A673 (cell line): Measurements from ENCODE around the gene TRRAP. TPM values are rescaled to one million over a fixed set of nuclear protein-coding genes. Genes with fewer than 3 reads are reported as not detected.

ENCODE experiments used
- BruUV-seq: library from RNA; stranded (reverse); fragments of 400-500 nt; replicated peaks from 2 replicates; lab custom pipeline; 2021; lab: Mats Ljungman, UMichigan
- CTCF ChIA-PET: fragments of 300-600 bp; sonication (Branson Sonifier 250); formaldehyde crosslinking; loops from one replicate; lab custom pipeline; 2022; ENCODE audit warnings: antibody characterized with exemption; lab: Charles Lee
- POLR2A ChIA-PET: fragments of 300-600 bp; sonication (Branson Sonifier 250); formaldehyde crosslinking; loops from one replicate; lab custom pipeline; 2022; ENCODE audit warnings: antibody characterized with exemption; ENCODE audit not compliant: low non-redundant PET; lab: Charles Lee
- DNase-seq: peaks from one replicate; pipeline ENCODE4 v3.0.0-alpha.2; 2015; ENCODE audit warnings: low spot score
- H3K27ac ChIP-seq: fragments of 200-600 bp; sonication (generic); 2 replicates; pipeline ENCODE4 v1.5.1; 2016; ENCODE audit warnings: mixed run types, low read depth, mild to moderate bottlenecking, mixed read lengths, antibody characterized with exemption, low read length; ENCODE audit not compliant: poor library complexity, severe bottlenecking
- H3K27me3 ChIP-seq: fragments of 200-600 bp; sonication (generic); replicated peaks from 2 replicates; pipeline ENCODE4 v1.6.1; 2017; ENCODE audit warnings: mixed run types, low read depth, mild to moderate bottlenecking, mixed read lengths, antibody characterized with exemption, low read length; ENCODE audit not compliant: insufficient read depth, poor library complexity
- H3K36me3 ChIP-seq: fragments of 200-600 bp; sonication (generic); 2 replicates; pipeline ENCODE4 v1.6.1; 2016; ENCODE audit warnings: mixed run types, mild to moderate bottlenecking, mixed read lengths, antibody characterized with exemption, low read length; ENCODE audit not compliant: insufficient read depth, poor library complexity, severe bottlenecking
- H3K4me1 ChIP-seq: fragments of 200-600 bp; sonication (generic); 2 replicates; pipeline ENCODE4 v1.6.1; 2017; ENCODE audit warnings: mixed run types, mild to moderate bottlenecking, mixed read lengths, antibody characterized with exemption, low read length; ENCODE audit not compliant: insufficient read depth, poor library complexity, severe bottlenecking
- H3K4me3 ChIP-seq: fragments of 200-600 bp; sonication (generic); 2 replicates; pipeline ENCODE4 v1.5.1; 2016; ENCODE audit warnings: low read depth, mixed run types, mild to moderate bottlenecking, mixed read lengths, low read length; ENCODE audit not compliant: poor library complexity, severe bottlenecking
- H3K9me3 ChIP-seq: fragments of 200-600 bp; sonication (generic); 2 replicates; pipeline ENCODE4 v1.6.1; 2016; ENCODE audit warnings: mixed run types, low read depth, mild to moderate bottlenecking, mixed read lengths, antibody characterized with exemption, low read length; ENCODE audit not compliant: poor library complexity, severe bottlenecking
- CTCF ChIP-seq: fragments of 300-800, 200-600 bp; sonication (generic); conservative IDR thresholded peaks from 2 replicates; pipeline ENCODE4 v1.5.1; 2017; ENCODE audit warnings: low read depth, mild to moderate bottlenecking, antibody characterized with exemption, low read length, moderate library complexity, mixed read lengths
- EZH2 ChIP-seq: fragments of 200-600 bp; sonication (generic); IDR thresholded peaks from 2 replicates; pipeline ENCODE4 v1.6.1; 2017; ENCODE audit warnings: borderline replicate concordance, low read depth, mild to moderate bottlenecking, mixed read lengths, antibody characterized with exemption, low read length; ENCODE audit not compliant: poor library complexity, severe bottlenecking
- intact Hi-C: fragments of 100-400 bp; cut with micrococcal nuclease; formaldehyde crosslinking; loops from one replicate; pipeline ENCODE4 v1.10.0; 2022; ENCODE audit not compliant: unreplicated experiment
- total RNA-seq: library from RNA; stranded (reverse); gene quantifications from 2 replicates; pipeline ENCODE4 v1.2.3, GENCODE V29; 2021

Gene TRRAP
- total RNA-seq, 1 experiment from 2014 or later = 50.2 TPM

GRCh38 chr7:98877692-98878364 lies 504 bp upstream of the TRRAP start:
- no TSS peak for BruUV-seq
- Histone ChIP-seq H3K9me3 (no peaks in the 10 kb centered on the region), H3K4me3 (peak overlapping the region; percentile 92), H3K4me1 (peaks cover 11% of the 10 kb centered on the region), H3K36me3 (peaks cover 23% of the 10 kb centered on the region), H3K27ac (peak overlapping the region; percentile 97), H3K27me3 (no peaks in the 10 kb centered on the region)
- ChIA-PET POLR2A (no interaction called here), CTCF (interaction anchor here (0.6 kb wide), 1 partner anchor 11 kb away, joined by 5 read pairs; no protein-coding TSS in a partner anchor)
- intact Hi-C loops = no loop called here
- TF ChIP-seq CTCF = no peak
- no peak for TF ChIP-seq EZH2
- DNase-seq = no peak

- H3K27ac ChIP-seq = peak overlapping the region; percentile 97
- TF ChIP-seq CTCF (peak; percentile 13; the same call in 1 of the 2 replicates), EZH2 (no peak)
- peaks cover 39% of the 10 kb centered on the region for H3K36me3 ChIP-seq
- H3K4me1 ChIP-seq = peaks cover 11% of the 10 kb centered on the region
- ChIA-PET POLR2A (no interaction called here), CTCF (interaction anchor here (0.6 kb wide), 1 partner anchor 574 kb away, joined by 7 read pairs; no protein-coding TSS in a partner anchor)
- no peaks in the 10 kb centered on the region for H3K27me3 ChIP-seq
- intact Hi-C loops = no loop called here
- peak overlapping the region; percentile 92 for H3K4me3 ChIP-seq
- DNase-seq = no peak
- BruUV-seq = no TSS peak
- no peaks in the 10 kb centered on the region for H3K9me3 ChIP-seq
Observed at GRCh38 chr7:98879198-98879978, 1.1 kb downstream of the TRRAP start.

DNA sequence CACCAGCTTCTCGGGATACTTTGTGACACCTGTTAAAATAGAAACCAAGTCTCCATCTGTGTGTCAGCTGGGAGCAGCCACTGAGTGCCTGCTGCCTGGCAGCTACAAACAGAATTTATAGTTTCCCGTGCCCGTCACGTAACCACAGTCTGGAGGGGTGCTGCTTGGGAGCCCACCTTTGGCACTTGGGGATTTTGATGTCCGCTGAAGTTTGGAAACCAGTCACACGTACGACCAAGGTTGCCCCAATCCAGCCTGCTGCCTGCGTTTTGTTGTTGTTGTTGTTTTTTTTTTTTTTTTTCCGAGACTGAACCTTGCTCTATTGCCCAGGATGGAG lies 1.6 kb downstream of the TRRAP start:
- peaks cover 11% of the 10 kb centered on the region for H3K4me1 ChIP-seq
- no peaks in the 10 kb centered on the region for H3K9me3 ChIP-seq
- peaks cover 44% of the 10 kb centered on the region for H3K36me3 ChIP-seq
- CTCF ChIA-PET = no interaction called here
- H3K4me3 ChIP-seq = peak overlapping the region; percentile 92
- BruUV-seq = no TSS peak
- no peak for DNase-seq
- POLR2A ChIA-PET = no interaction called here
- TF ChIP-seq CTCF (no peak), EZH2 (no peak)
- no peaks in the 10 kb centered on the region for H3K27me3 ChIP-seq
- peak overlapping the region; percentile 97 for H3K27ac ChIP-seq
- intact Hi-C loops = no loop called here
